SK-N-SH (cell line): ENCODE data around the gene ARMC10. TPM values are rescaled to one million over a fixed set of nuclear protein-coding genes. Genes with fewer than 3 reads are reported as not detected.

Experiments
- CTCF ChIA-PET: fragments of 300-600, 350-600 bp; formaldehyde crosslinking; extraction: SDS; loops from one replicate; lab custom pipeline; 2021; lab: Yijun Ruan, JAX
- POLR2A ChIA-PET: fragments of 350-600 bp; sonication (Branson Sonifier 250); formaldehyde crosslinking; extraction: SDS; loops from one replicate; lab custom pipeline; 2020; ENCODE audit warnings: antibody characterized with exemption, inconsistent platforms; lab: Yijun Ruan, JAX
- DNase-seq: peaks from one replicate; pipeline ENCODE4 v3.0.0; 2012
- H2AFZ ChIP-seq: fragments of 200-600 bp; sonication (generic); 2 replicates; pipeline ENCODE4 v1.8.1; 2016; ENCODE audit warnings: antibody characterized with exemption, mild to moderate bottlenecking, low read depth
- H3F3A ChIP-seq: fragments of 200-600 bp; sonication (generic); replicated peaks from 2 replicates; pipeline ENCODE3; 2016; ENCODE audit warnings: antibody characterized with exemption, mild to moderate bottlenecking; ENCODE audit not compliant: insufficient read depth
- H3K27ac ChIP-seq, 2 experiments: fragments of 200-500 bp in 1 of 2; fragments of 200-600 bp in 1 of 2; sonication (Bioruptor generic) in 1 of 2; sonication (generic), shearing (Covaris generic) in 1 of 2; 2 replicates each; pipeline versions ENCODE4 v1.5.1 to v1.6.1; 2014 to 2016; ENCODE audit warnings: low read depth in 2 of 2, inconsistent platforms in 1 of 2, low read length in 1 of 2, mild to moderate bottlenecking in 1 of 2, mixed read lengths in 1 of 2
- H3K27me3 ChIP-seq: fragments of 200-600 bp; sonication (generic), shearing (Covaris generic); 2 replicates; pipeline ENCODE4 v1.6.1; 2016; ENCODE audit warnings: mixed run types; ENCODE audit not compliant: insufficient read depth
- H3K36me3 ChIP-seq, 2 experiments: fragments of 200-500 bp in 1 of 2; fragments of 200-600 bp in 1 of 2; sonication (Bioruptor generic) in 1 of 2; sonication (generic) in 1 of 2; replicated peaks in 1 of 2; 2 replicates each; pipeline versions ENCODE3 to v1.5.1; 2014 to 2016; ENCODE audit warnings: low read length in 1 of 2, mild to moderate bottlenecking in 1 of 2; ENCODE audit not compliant: insufficient read depth in 2 of 2, control insufficient read depth in 1 of 2
- H3K4me1 ChIP-seq, 2 experiments: fragments of 200-500 bp in 1 of 2; fragments of 200-600 bp in 1 of 2; sonication (Bioruptor generic) in 1 of 2; sonication (generic), shearing (Covaris generic) in 1 of 2; 2 replicates each; pipeline versions ENCODE4 v1.5.1 to v1.6.1; 2014 to 2016; ENCODE audit warnings: low read depth in 1 of 2, low read length in 1 of 2, mixed run types in 1 of 2; ENCODE audit not compliant: insufficient read depth in 2 of 2, control insufficient read depth in 1 of 2
- H3K4me2 ChIP-seq: fragments of 200-600 bp; sonication (generic), shearing (Covaris generic); 2 replicates; pipeline ENCODE4 v1.6.1; 2017; ENCODE audit warnings: mixed run types
- H3K4me3 ChIP-seq, 2 experiments: fragments of 200-500 bp in 1 of 2; fragments of 200-600 bp in 1 of 2; sonication (Bioruptor generic) in 1 of 2; sonication (generic), shearing (Covaris generic) in 1 of 2; 2 replicates each; pipeline versions ENCODE4 v1.5.1 to v1.8.1; 2014 to 2016; ENCODE audit warnings: low read depth in 2 of 2, inconsistent platforms in 1 of 2, low read length in 1 of 2, mild to moderate bottlenecking in 1 of 2, mixed read lengths in 1 of 2, moderate library complexity in 1 of 2
- H3K79me2 ChIP-seq: fragments of 200-600 bp; sonication (generic); 2 replicates; pipeline ENCODE4 v1.8.1; 2017; ENCODE audit warnings: mild to moderate bottlenecking; ENCODE audit not compliant: insufficient read depth
- H3K9ac ChIP-seq: fragments of 200-600 bp; sonication (generic); 2 replicates; pipeline ENCODE4 v1.6.1; 2017; ENCODE audit warnings: mixed run types
- H3K9me2 ChIP-seq: fragments of 200-600 bp; sonication (generic); 2 replicates; pipeline ENCODE4 v1.6.1; 2017; ENCODE audit warnings: mixed run types
- H3K9me3 ChIP-seq: fragments of 200-600 bp; sonication (generic); 2 replicates; pipeline ENCODE4 v1.6.1; 2017; ENCODE audit warnings: mixed run types, mild to moderate bottlenecking, moderate library complexity
- H4K20me1 ChIP-seq: fragments of 200-600 bp; sonication (generic); 2 replicates; pipeline ENCODE4 v1.6.1; 2017; ENCODE audit warnings: mild to moderate bottlenecking, mixed run types; ENCODE audit not compliant: insufficient read depth
- CHD2 ChIP-seq: fragments of 150-350 bp; IDR thresholded peaks from 2 replicates; pipeline ENCODE4 v1.6.1; 2018; ENCODE audit warnings: low read length; ENCODE audit not compliant: partially characterized antibody
- CTCF ChIP-seq: fragments of 200-600 bp; sonication (generic); IDR thresholded peaks from 2 replicates; pipeline ENCODE4 v1.6.1; 2017; ENCODE audit warnings: antibody characterized with exemption, mild to moderate bottlenecking, moderate library complexity
- NRF1 ChIP-seq: IDR thresholded peaks from 2 replicates; pipeline ENCODE4 v1.6.1; 2012; ENCODE audit warnings: low read depth, mild to moderate bottlenecking, low read length
- PBX3 ChIP-seq: IDR thresholded peaks from 2 replicates; pipeline ENCODE4; 2012
- REST ChIP-seq: IDR thresholded peaks from 2 replicates; pipeline ENCODE4 v1.6.1; 2012; ENCODE audit warnings: mild to moderate bottlenecking, low read depth, low read length, moderate library complexity
- TAF1 ChIP-seq: IDR thresholded peaks from 2 replicates; pipeline ENCODE4 v1.6.1; 2012; ENCODE audit warnings: low read depth, mild to moderate bottlenecking, low read length, moderate library complexity, borderline replicate concordance
- WGBS: methylation state at CpG from one replicate; pipeline ENCODE4 v1.1.6; 2017; ENCODE audit warnings: low lambda C conversion rate; 5-methylcytosine and 5-hydroxymethylcytosine counted together
- polyA plus RNA-seq, 3 experiments: library from polyadenylated mRNA; depleted of rRNA; stranded (reverse); fragments of >200 nt; gene quantifications; 2 replicates each; pipeline ENCODE4 v1.2.3, GENCODE V29; 2012

Gene ARMC10
- polyA plus RNA-seq, 1 of the 3 experiments (the other 2 are of a cell fraction), result 43.4 TPM

- no peak overlapping the region for H3K4me2 ChIP-seq
These were observed 11.0 kb upstream of the ARMC10 start for GRCh38 chr7:103063895-103064294.

More at GRCh38 chr7:103063895-103064294, 11.0 kb upstream of the ARMC10 start:
- H3K79me2 ChIP-seq, result no peaks in the 10 kb centered on the region
- POLR2A ChIA-PET, result no interaction called here
- 93% methylated on average over 3 of the region's 3 CpGs for WGBS
- CTCF ChIA-PET, result no interaction called here
- no peak overlapping the region for H3K9ac ChIP-seq
- no peaks in the 10 kb centered on the region for H3K9me3 ChIP-seq
- no peak for TF ChIP-seq NRF1
- no peak for TF ChIP-seq REST
- TF ChIP-seq CHD2, result no peak
- TF ChIP-seq TAF1, result no peak
- peak; percentile 11; the same call in 1 of the 2 replicates for TF ChIP-seq CTCF
- TF ChIP-seq PBX3, result no peak
- no peaks in the 10 kb centered on the region for H4K20me1 ChIP-seq
- H3K27ac ChIP-seq, result no peak overlapping the region
- H2AFZ ChIP-seq, result no peak overlapping the region
- no peak overlapping the region for H3K4me3 ChIP-seq
- H3K36me3 ChIP-seq, result no peaks in the 10 kb centered on the region
- H3K4me1 ChIP-seq, result no peaks in the 10 kb centered on the region; a peak in 1 of 4 replicates
- no peaks in the 10 kb centered on the region for H3K9me2 ChIP-seq
- H3F3A ChIP-seq, result peaks cover 8% of the 10 kb centered on the region
- H3K27me3 ChIP-seq, result no peaks in the 10 kb centered on the region
- no peak for DNase-seq
